Activated CD8-positive, alpha-beta memory T cell treated with anti-CD3 and anti-CD28 coated beads for 36 hours (primary cell): Measurements from ENCODE around the gene MYL6. TPM values are rescaled to one million over a fixed set of nuclear protein-coding genes. Genes with fewer than 3 reads are reported as not detected.

Experiments
- CTCF ChIA-PET: fragments of 350-600 bp; sonication (Branson Sonifier 250); formaldehyde crosslinking; loops from one replicate; lab custom pipeline; 2021; ENCODE audit warnings: antibody characterized with exemption; lab: Charles Lee
- POLR2A ChIA-PET: fragments of 350-600 bp; sonication (Branson Sonifier 250); formaldehyde crosslinking; loops from one replicate; lab custom pipeline; 2021; ENCODE audit warnings: antibody characterized with exemption; lab: Charles Lee
- total RNA-seq, 2 experiments: library from RNA; stranded (reverse); gene quantifications; one replicate each; pipeline ENCODE4 v1.2.3, GENCODE V29; 2021

Gene MYL6
- total RNA-seq, 2 experiments from 2014 or later = 929 to 938 TPM

GRCh38 chr12:56192582-56192981 lies 34.4 kb downstream of the MYL6 start:
- CTCF ChIA-PET = interaction anchor here (1.0 to 2.1 kb wide), 3 partner anchors 14 to 271 kb away, joined by 3 to 5 read pairs (median 5); partner anchors contain the start of gene ESYT1
- POLR2A ChIA-PET = interaction anchor here (0.6 kb wide), 1 partner anchor 1228 kb away, joined by 4 read pairs; no protein-coding TSS in a partner anchor

- ChIA-PET CTCF (interaction anchor here (1.0 to 1.1 kb wide), 2 partner anchors 14 to 65 kb away, joined by 3 to 5 read pairs; partner anchors contain the start of gene ESYT1), POLR2A (no interaction called here)
These were observed 34.9 kb downstream of the MYL6 start for GRCh38 chr12:56193025-56193578.

GRCh38 chr12:56196818-56197550 lies 38.8 kb downstream of the MYL6 start:
- POLR2A ChIA-PET = interaction anchor here (0.7 kb wide), 1 partner anchor 57 kb away, joined by 5 read pairs; no protein-coding TSS in a partner anchor
- CTCF ChIA-PET = interaction anchor here (1.1 to 1.2 kb wide), 3 partner anchors 8 to 77 kb away, joined by 3 to 6 read pairs (median 4); partner anchors contain the start of genes ANKRD52 and SMARCC2

DNA sequence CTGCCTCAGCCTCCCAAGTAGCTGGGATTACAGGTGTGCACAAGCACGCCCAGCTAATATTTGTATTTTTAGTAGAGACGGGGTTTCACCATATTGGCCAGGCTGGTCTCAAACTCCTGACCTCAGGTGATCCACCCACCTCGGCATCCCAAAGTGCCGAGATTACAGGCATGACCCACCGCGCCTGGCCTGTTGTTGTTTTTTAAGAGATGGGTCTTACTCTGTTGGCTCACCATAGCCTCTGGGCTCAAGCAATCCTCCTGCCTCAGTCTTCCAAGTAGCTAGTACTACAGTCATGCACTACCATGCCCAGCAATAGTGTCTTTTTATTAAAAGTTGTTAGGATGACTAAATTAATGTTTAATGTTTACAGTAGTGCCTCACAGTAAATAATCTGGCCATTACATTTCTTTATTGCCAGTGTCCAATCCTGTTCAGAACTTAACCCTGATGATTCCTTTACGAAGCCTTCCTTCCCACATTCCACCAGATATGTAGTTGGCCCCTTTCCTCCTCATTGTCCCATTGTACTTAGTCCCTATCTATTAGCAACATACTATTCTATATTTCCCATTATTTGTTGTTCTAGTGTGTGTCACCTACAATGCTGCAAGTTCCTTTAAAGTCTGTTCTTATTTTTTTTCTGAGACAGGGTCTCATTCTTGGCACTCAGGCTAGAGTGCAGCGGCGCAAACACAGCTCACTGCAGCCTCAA lies 39.9 kb downstream of the MYL6 start:
- ChIA-PET POLR2A (no interaction called here), CTCF (interaction anchor here (1.2 kb wide), 1 partner anchor 9 kb away, joined by 4 read pairs; the partner anchor contains the start of gene SMARCC2)

- CTCF ChIA-PET = no interaction called here
These were observed 40.7 kb downstream of the MYL6 start for GRCh38 chr12:56198836-56199235.

GRCh38 chr12:56202366-56202765 lies 44.2 kb downstream of the MYL6 start:
- ChIA-PET CTCF (interaction anchor here (0.8 kb wide), 1 partner anchor 14 kb away, joined by 3 read pairs; no protein-coding TSS in a partner anchor), POLR2A (no interaction called here)

More at GRCh38 chr12:56198836-56199235, 40.7 kb downstream of the MYL6 start:
- POLR2A ChIA-PET = no interaction called here

- ChIA-PET CTCF (interaction anchor here (0.7 kb wide), 1 partner anchor 46 kb away, joined by 3 read pairs; no protein-coding TSS in a partner anchor), POLR2A (no interaction called here)
These were observed 44.7 kb downstream of the MYL6 start for GRCh38 chr12:56202838-56203237.

DNA sequence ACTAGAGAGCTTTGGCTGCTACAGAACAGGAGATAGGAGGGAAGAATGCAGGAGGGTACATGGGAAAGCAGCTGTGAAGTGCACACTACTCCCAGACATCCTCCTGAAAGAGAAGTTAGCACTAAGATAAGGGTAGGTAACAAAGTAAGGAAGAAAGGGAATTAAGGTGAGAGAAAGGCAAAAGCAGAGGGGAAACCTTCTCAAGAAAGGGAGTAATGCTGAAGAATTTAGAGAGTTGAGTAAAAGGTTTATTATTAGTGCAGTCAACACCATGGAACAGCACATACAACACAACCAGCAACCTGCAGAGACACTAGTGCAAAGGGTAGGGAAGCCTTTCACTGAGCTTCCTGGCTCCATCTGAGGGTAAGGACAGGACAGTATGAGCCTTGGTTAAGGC lies 46.1 kb downstream of the MYL6 start:
- POLR2A ChIA-PET = no interaction called here

GRCh38 chr12:56205445-56205844 lies 47.3 kb downstream of the MYL6 start:
- ChIA-PET POLR2A (no interaction called here), CTCF (interaction anchor here (1.1 to 1.9 kb wide), 5 partner anchors 11 to 259 kb away, joined by 3 to 8 read pairs (median 4); partner anchors contain the start of genes ANKRD52, SMARCC2 and ZC3H10)

More for the DNA sequence above, 46.1 kb downstream of the MYL6 start:
- CTCF ChIA-PET = interaction anchor here (1.2 to 1.9 kb wide), 4 partner anchors 15 to 260 kb away, joined by 3 to 5 read pairs (median 4); partner anchors contain the start of genes SMARCC2 and ZC3H10

GRCh38 chr12:56206452-56207166 lies 48.5 kb downstream of the MYL6 start:
- CTCF ChIA-PET = interaction anchor here (1.2 to 1.6 kb wide), 4 partner anchors 14 to 60 kb away, joined by 3 to 8 read pairs (median 4); partner anchors contain the start of genes COQ10A and SMARCC2
- POLR2A ChIA-PET = no interaction called here

GRCh38 chr12:56208006-56208405 lies 49.8 kb downstream of the MYL6 start:
- POLR2A ChIA-PET = no interaction called here

More at GRCh38 chr12:56208006-56208405, 49.8 kb downstream of the MYL6 start:
- CTCF ChIA-PET = interaction anchor here (0.7 to 1.8 kb wide), 5 partner anchors 14 to 256 kb away, joined by 4 to 6 read pairs (median 4); partner anchors contain the start of genes RNF41 and SMARCC2

Other genes with a start within 250 kb of the MYL6 start
- gene PYM1, start 230.5 kb upstream of the MYL6 start, total RNA-seq = 10 to 100 TPM; 34.8 to 36.2 TPM
- 100 to 1,000 TPM; 199 to 219 TPM for gene DGKA, start 227.2 kb upstream of the MYL6 start, total RNA-seq
- under 1 TPM; 0.46 to 0.50 TPM for gene PMEL, start 192.3 kb upstream of the MYL6 start, total RNA-seq
- 100 to 1,000 TPM; 124 to 133 TPM for gene CDK2, start 191.5 kb upstream of the MYL6 start, total RNA-seq
- gene RAB5B, start 184.3 kb upstream of the MYL6 start, total RNA-seq = 10 to 100 TPM; 27.5 to 32.4 TPM
- gene SUOX, start 161.1 kb upstream of the MYL6 start, total RNA-seq = 1 to 10 TPM; 2.7 TPM
- gene IKZF4, start 137.3 kb upstream of the MYL6 start, total RNA-seq = 10 to 100 TPM; 14.2 to 15.1 TPM
- 10 to 100 TPM; 44.3 to 47.0 TPM for gene RPS26, start 116.4 kb upstream of the MYL6 start, total RNA-seq
- 1 to 10 TPM in 1 of 2 experiments, under 1 TPM in 1; 0.97 to 1.1 TPM for gene ERBB3, start 78.2 kb upstream of the MYL6 start, total RNA-seq
- gene PA2G4, start 53.8 kb upstream of the MYL6 start, total RNA-seq = 100 to 1,000 TPM; 507 to 514 TPM
- 1,000 to 10,000 TPM; 5,323 to 5,325 TPM for gene RPL41, start 41.7 kb upstream of the MYL6 start, total RNA-seq
- gene ZC3H10, start 40.1 kb upstream of the MYL6 start, total RNA-seq = 1 to 10 TPM; 9.8 TPM
- 100 to 1,000 TPM; 193 to 196 TPM for gene ESYT1, start 30.1 kb upstream of the MYL6 start, total RNA-seq
- gene MYL6B, start 5.8 kb upstream of the MYL6 start, total RNA-seq = 10 to 100 TPM; 68.4 to 75.1 TPM
- gene SMARCC2, start 31.1 kb downstream of the MYL6 start, total RNA-seq = 100 to 1,000 TPM; 105 to 108 TPM
- 10 to 100 TPM; 38.9 to 40.2 TPM for gene RNF41, start 63.6 kb downstream of the MYL6 start, total RNA-seq
- gene NABP2, start 66.0 kb downstream of the MYL6 start, total RNA-seq = 100 to 1,000 TPM; 103 to 106 TPM
- 1 to 10 TPM in 1 of 2 experiments, under 1 TPM in 1; 0.78 to 1.1 TPM for gene SLC39A5, start 71.7 kb downstream of the MYL6 start, total RNA-seq
- gene ANKRD52, start 100.0 kb downstream of the MYL6 start, total RNA-seq = 10 to 100 TPM; 56.4 to 56.5 TPM
- 10 to 100 TPM; 10.2 to 12.1 TPM for gene COQ10A, start 108.6 kb downstream of the MYL6 start, total RNA-seq
- 100 to 1,000 TPM; 275 to 283 TPM for gene CS, start 142.0 kb downstream of the MYL6 start, total RNA-seq
- gene CNPY2, start 157.6 kb downstream of the MYL6 start, total RNA-seq = 100 to 1,000 TPM; 180 to 185 TPM
- 10 to 100 TPM; 25.5 to 25.8 TPM for gene PAN2, start 175.6 kb downstream of the MYL6 start, total RNA-seq
- gene IL23A, start 180.5 kb downstream of the MYL6 start, total RNA-seq = 10 to 100 TPM; 45.9 to 46.1 TPM
- gene STAT2, start 201.7 kb downstream of the MYL6 start, total RNA-seq = 10 to 100 TPM; 53.1 to 54.1 TPM
- not detected for gene APOF, start 204.5 kb downstream of the MYL6 start, total RNA-seq